ENCODE results near the gene CMTM8.

Gene CMTM8

DNA sequence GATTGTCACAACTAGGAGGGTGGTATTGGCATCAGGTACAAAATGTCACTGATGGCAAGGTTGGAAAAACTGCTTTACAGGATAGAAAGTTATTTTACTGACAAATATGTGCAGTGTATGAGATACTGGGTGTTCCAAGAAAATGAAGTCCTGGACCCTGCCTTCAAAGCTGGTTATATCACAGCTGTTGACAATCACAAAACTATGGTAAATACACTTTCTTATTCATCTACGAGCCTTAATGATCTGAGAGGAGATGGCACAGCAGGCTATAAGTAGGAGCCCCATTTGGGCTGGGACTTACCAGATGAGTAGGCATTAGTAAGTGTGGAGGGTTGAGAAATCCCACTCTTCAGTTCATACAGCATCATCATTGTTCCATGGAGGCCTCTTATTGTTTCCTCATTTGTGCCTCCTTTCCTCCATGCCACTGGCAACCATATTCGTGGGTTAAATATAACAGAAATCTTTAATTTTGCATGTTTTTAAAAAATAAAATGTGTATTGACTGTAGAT lies 66.9 kb downstream of the CMTM8 start:
- FAIRE-seq (no peak), DNase-seq (ENCODE audit: insufficient read length, low spot score) (no peak)
- TF ChIP-seq, protein P1, sequence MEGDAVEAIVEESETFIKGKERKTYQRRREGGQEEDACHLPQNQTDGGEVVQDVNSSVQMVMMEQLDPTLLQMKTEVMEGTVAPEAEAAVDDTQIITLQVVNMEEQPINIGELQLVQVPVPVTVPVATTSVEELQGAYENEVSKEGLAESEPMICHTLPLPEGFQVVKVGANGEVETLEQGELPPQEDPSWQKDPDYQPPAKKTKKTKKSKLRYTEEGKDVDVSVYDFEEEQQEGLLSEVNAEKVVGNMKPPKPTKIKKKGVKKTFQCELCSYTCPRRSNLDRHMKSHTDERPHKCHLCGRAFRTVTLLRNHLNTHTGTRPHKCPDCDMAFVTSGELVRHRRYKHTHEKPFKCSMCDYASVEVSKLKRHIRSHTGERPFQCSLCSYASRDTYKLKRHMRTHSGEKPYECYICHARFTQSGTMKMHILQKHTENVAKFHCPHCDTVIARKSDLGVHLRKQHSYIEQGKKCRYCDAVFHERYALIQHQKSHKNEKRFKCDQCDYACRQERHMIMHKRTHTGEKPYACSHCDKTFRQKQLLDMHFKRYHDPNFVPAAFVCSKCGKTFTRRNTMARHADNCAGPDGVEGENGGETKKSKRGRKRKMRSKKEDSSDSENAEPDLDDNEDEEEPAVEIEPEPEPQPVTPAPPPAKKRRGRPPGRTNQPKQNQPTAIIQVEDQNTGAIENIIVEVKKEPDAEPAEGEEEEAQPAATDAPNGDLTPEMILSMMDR (IDR thresholded peaks at IDR 0.05; ENCODE audit: insufficient read depth, missing control alignments) = no peak

DNA sequence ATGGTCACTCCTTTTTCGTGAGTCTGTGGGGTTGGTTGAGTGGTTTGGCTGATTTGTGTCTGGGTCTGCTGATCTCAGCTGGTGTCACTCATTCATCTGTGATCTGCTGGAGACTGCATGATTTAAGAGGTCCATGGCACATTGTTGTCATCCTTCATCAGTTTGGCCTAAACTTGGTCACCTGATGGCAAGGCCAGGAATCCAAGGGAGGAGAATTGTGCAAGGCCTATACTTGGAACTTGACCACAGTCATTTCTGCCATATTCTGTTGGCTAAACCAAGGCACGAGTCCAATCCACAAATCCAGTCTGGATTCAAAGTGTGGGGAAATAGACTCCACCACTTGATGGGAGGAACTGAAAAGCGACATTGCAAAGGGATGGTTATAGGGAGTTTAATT lies 67.6 kb downstream of the CMTM8 start:
- FAIRE-seq (no peak), DNase-seq (ENCODE audit: insufficient read length, low spot score) (no peak)
- TF ChIP-seq, protein P1 (IDR thresholded peaks at IDR 0.05; ENCODE audit: insufficient read depth, missing control alignments) = no peak

DNA sequence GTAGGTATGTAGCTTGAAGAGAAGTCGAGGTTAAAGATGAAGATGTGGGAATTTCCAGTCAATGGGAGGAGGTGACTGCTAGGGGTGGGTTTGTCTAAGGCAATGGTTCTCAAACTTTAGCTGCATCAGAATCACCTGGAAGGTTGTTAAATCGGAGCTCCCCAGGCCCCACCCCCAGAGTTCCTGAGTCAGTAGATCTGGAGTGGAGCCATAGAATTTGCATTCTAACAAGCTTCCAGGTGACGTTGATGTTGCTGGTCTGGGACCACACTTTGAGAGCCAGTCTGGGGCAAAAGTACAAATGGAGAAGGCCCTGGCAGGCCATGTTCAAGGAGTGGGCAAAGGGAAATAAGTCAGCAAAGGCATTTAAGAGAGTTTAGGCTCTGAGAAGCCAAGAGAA lies 69.1 kb downstream of the CMTM8 start:
- DNase-seq (ENCODE audit: insufficient read length, low spot score) (no peak), FAIRE-seq (no peak)
- TF ChIP-seq, protein P1 (IDR thresholded peaks at IDR 0.05; ENCODE audit: insufficient read depth, missing control alignments) = no peak

DNA sequence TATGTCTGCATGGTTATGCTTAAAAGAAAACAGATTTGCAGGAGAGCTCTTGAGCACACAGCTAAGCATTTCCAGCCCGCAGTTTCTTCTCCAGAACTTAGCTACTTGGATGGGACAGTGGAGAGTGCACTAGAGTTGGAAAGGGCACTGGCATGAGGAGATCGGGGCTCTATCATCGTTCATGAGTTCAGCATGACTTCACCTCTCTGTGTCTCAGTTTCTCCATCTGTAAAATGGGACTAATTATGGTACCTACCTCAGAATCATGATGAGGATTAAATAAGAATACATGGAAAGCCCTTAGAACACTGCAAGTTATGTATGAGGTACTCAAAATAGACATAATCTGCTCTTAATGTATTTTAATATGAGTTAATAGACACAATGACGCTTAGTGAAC lies 69.9 kb downstream of the CMTM8 start:
- DNase-seq (ENCODE audit: insufficient read length, low spot score) (no peak), FAIRE-seq (no peak)
- TF ChIP-seq, protein P1 (IDR thresholded peaks at IDR 0.05; ENCODE audit: insufficient read depth, missing control alignments) = no peak

DNA sequence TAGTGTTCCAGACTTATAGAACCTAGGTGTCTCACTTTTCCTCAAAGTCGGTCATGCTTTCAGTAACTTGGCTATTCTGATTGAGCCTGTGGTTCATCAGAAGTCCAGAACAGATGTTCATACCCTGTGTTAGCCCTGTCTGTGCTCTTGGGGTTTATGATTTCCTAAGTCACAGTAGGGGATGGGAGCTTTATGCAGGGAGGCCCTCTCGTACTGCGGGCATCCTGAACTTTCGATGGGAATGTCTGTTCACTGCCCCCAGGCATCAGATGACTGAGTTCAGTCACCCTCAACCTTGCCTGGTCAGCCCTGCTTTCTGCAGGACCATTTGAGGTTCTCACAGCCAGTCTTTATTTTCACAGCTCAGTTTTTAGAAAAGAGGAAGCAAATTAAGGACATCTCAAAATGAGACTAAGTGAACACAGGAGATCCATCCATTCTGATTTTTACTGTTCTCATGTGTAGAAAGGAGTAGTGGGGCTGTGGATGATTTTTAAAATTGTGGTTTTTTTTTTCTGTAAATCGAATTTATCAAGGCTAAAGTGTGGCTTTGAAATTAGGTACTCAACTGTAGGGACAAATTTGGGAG lies 71.3 kb downstream of the CMTM8 start:
- FAIRE-seq (no peak), DNase-seq (ENCODE audit: insufficient read length, low spot score) (no peak)
- TF ChIP-seq, protein P1 (IDR thresholded peaks at IDR 0.05; ENCODE audit: insufficient read depth, missing control alignments) = no peak

DNA sequence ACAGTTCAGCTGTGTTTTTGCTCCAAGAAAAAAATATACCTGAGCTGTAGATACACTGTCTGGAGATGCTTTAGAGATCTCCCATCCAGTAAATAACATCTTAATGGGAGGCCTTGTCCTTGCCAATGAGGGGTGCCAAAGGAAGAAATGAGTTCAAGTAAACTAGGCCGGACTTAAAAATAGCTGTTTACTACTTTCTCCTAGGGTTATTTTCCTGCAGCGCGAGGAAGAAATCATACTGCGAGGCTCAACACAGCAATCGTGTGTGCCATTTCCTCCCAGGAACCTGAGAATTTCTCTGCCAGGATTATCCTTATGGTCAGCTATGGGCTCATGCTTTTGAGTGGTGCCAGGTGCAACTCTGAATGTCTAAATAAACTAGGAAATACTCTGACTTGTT lies 71.9 kb downstream of the CMTM8 start:
- TF ChIP-seq, protein P1 (IDR thresholded peaks at IDR 0.05; ENCODE audit: insufficient read depth, missing control alignments) = no peak
- FAIRE-seq = no peak

More for the DNA sequence above, 71.9 kb downstream of the CMTM8 start:
- DNase-seq (ENCODE audit: insufficient read length, low spot score) = no peak

Measured in D721Med (cell line).